ENCODE results near the gene KIFC3.

Gene KIFC3

DNA sequence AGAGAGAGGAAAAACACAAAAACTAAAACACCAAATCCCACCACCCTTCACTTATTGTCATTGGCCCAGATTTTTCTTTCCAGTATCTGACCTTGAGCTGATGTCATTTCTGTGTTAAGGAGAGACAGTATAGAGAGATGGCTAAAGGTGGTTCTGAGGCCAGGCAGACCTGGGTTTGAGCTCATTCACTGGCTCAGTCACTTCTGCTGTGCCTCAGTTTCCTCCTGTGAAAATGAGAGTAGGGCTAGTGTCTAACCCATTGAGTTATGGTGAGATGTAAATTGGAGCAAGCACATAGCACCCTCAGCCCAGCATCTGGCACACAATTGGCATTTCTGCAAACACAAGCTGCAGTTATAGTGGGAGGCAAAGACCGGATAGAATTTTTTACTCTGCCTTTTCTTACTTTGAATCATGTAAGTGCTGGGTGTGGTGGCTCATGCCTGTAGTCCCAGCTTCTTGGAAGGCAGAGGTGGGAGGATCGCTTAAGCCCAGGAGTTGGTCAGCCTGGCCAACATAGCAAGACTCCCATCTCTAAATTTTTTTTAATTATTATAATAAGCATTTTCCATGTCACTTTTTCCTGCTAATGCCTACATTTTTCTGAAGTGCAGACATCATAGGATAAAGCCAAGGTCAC, 6.4 kb upstream of the KIFC3 start:
- H3K4me3 ChIP-seq, result no peak overlapping the region

GRCh38 chr16:57807968-57808528, 5.8 kb upstream of the KIFC3 start:
- Histone ChIP-seq H3K4me3 (no peak overlapping the region), H3K27ac (peak overlapping the region in 9 of 21 experiments; percentile 5 to 64 (median 29))

More for the DNA sequence above, 6.4 kb upstream of the KIFC3 start:
- peak overlapping the region in 8 of 21 experiments; percentile 5 to 90 (median 38) for H3K27ac ChIP-seq

GRCh38 chr16:57807252-57807967, 5.1 kb upstream of the KIFC3 start:
- H3K27ac ChIP-seq, result peak overlapping the region in 13 of 21 experiments; percentile 5 to 64 (median 22)
- H3K4me3 ChIP-seq, result no peak overlapping the region

- peak overlapping the region in 1 of 21 experiments; percentile 54 for H3K27ac ChIP-seq
- no peak overlapping the region for H3K4me3 ChIP-seq
These were observed 2.9 kb upstream of the KIFC3 start for GRCh38 chr16:57805176-57805575.

GRCh38 chr16:57804111-57804837, 2.0 kb upstream of the KIFC3 start:
- H3K4me3 ChIP-seq, result no peak overlapping the region
- H3K27ac ChIP-seq, result peak overlapping the region in 3 of 21 experiments; percentile 83 to 93 (median 93)

GRCh38 chr16:57803134-57803990, 1.1 kb upstream of the KIFC3 start:
- Histone ChIP-seq H3K27ac (peak overlapping the region in 18 of 21 experiments; percentile 27 to 97 (median 88)), H3K4me3 (no peak overlapping the region)

DNA sequence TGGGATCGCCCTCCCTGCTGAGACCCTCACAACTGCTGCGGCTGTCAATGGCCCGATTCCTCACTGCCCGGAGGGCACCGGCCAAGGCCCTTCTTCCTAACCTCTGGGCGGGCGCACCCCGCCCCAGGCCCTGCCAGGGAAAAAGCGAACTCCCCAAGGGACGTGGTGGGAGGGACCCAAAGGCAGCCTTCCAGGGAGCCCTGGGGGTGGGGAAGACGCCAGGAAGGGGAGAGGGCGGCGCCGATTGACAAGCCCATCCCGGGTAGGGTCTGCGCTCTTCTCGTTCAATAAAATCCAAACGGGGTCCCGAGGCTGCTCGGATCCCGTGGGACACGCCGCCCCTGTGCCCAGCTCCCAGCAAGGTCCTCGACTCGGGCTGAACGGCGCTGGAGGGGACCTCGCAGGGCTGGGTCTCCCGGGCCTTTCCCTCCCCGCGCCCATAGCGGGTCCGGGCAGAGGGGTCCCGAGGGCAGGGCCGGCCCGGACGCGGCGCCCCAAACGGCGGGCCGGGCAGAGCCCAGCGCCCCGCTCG, 416 bp downstream of the KIFC3 start:
- Histone ChIP-seq H3K4me3 (peak overlapping the region; percentile 27 to 68 (median 54)), H3K27ac (peak overlapping the region; percentile 67 to 97 (median 89))

DNA sequence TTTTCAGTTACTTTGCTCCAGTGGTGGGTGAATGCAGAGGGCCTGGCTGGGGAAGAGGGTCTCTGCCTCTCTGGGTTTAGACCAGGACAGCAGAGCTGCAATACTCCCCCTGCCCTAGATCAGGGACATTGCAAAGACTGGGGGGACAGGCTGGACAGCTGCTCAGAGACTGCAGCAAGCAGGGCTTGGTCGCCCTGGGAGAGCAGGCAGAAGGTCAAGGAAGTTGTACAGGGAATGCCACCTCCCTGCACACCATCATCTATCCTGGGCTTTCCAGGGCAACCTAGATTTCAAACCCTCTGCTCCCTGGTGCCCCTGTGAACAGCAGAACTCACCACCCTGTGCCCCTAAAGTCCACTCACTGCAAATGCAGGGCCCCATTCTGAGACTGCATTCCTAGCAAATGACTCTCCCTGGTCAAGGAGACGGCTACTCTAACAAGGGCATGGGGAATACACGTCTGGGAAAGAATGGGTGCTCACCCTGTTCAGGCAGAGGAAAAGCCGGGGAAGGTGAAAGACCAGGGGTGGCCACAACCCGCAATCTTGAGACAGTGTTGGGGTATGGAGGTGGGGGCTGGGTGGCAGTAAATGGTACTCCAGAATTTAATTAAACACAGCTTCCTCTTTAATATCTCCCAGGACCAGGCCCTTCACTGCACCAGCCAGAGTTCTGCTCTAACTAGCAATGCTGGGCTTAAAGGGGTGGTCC, 1.0 kb downstream of the KIFC3 start:
- peak overlapping the region; percentile 27 to 68 (median 54) for H3K4me3 ChIP-seq
- H3K27ac ChIP-seq, result peak overlapping the region; percentile 67 to 97 (median 89)

- H3K27ac ChIP-seq, result peak overlapping the region in 20 of 21 experiments; percentile 7 to 97 (median 90)
- H3K4me3 ChIP-seq, result peak overlapping the region in 6 of 7 experiments; percentile 27 to 57 (median 48)
These were observed 1.8 kb downstream of the KIFC3 start for GRCh38 chr16:57800200-57801097.

DNA sequence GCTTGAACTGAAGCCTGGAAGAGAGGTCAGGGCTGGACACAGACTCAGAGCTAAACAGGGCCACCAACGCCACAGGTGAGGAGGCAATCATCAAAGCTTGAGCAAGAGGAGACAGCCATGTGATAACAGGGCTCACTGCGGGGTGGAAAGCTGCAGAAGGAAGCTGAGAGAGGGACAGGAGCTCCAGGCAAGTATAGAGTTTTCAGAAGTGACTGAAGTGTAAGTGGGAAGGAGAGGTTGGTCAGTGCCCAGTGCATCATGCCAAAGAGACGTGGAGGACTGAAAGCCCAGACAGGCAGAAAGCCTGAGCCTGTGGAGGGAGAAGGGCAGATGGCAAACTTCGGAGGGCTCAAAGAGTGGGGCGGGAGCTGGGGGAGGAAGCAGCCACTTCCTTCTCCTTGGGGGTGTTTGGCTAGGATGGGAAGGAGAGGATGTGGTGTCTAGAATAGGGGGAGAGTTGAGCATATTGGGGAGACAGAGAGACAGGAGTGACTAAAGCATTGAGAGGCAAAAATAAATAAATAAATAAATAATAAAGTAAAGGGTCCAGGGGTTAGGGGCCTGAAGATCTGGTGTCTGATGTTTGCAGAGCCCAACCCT, 2.6 kb downstream of the KIFC3 start:
- Histone ChIP-seq H3K4me3 (no peak overlapping the region), H3K27ac (peak overlapping the region in 14 of 21 experiments; percentile 16 to 95 (median 48))

DNA sequence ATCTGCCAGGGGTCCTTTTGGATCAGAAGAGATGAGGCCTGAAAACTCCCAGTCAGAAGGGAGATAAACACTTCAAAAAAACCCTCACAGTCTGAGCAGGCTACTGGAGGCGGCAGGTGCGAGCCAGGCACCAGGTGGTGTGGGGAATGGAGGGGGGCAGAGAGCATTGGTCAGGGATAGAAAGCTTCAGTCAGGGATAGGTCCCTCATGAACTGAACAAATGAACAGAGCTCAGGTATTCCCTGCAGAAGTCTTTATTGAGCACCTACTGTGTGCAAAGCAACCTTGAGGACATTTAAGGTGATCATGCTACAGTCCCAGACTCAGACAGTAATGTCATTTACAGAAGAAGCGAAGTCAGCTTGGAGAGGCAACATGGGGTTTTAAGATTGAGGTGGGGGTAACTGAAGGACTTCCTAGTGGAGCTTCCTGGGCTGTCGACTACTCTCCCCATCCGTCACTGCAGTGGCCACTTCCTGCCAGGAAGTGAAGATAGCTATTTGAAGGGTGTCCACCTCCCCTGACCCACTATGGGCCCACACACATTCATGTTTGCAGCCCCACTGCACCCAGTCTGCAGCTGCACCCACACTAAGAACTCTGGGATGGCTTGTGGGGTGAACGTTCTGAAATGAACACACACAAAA, 3.2 kb downstream of the KIFC3 start:
- Histone ChIP-seq H3K4me3 (no peak overlapping the region), H3K27ac (peak overlapping the region in 10 of 21 experiments; percentile 14 to 95 (median 39))

- Histone ChIP-seq H3K27ac (peak overlapping the region in 13 of 21 experiments; percentile 3 to 94 (median 83)), H3K4me3 (peak overlapping the region in 4 of 7 experiments; percentile 21 to 42 (median 26))
These were observed 4.0 kb downstream of the KIFC3 start for GRCh38 chr16:57798267-57798810.

GRCh38 chr16:57797526-57798266, 4.6 kb downstream of the KIFC3 start:
- H3K4me3 ChIP-seq, result peak overlapping the region; percentile 18 to 42 (median 23)
- H3K27ac ChIP-seq, result peak overlapping the region in 20 of 21 experiments; percentile 43 to 94 (median 84)

DNA sequence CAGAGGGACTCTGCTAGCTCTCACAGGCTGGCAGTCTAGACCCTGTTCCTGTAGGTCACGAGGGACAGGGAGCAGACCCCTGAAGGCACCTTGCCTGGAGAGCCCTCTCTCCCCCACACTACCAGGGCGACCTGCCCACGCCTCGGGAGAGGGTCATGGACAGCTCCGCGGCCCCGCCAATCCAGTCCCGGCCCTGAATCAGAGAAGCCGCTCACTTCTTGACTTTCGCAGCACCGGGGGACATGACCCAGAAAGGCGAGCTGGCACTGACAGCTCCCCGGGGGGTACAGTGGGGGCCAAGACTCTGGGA, 5.1 kb downstream of the KIFC3 start:
- Histone ChIP-seq H3K4me3 (peak overlapping the region; percentile 18 to 42 (median 23)), H3K27ac (peak overlapping the region in 20 of 21 experiments; percentile 43 to 94 (median 84))

GRCh38 chr16:57796014-57796413, 6.3 kb downstream of the KIFC3 start:
- Histone ChIP-seq H3K4me3 (peak overlapping the region in 1 of 7 experiments; percentile 3), H3K27ac (peak overlapping the region in 11 of 21 experiments; percentile 2 to 94 (median 86))

Data from skin epidermis (tissue), 12 donors.